ENCODE data around the gene ETV3L.
A peak's percentile ranks its signal among the peaks of the same experiment; 100 is the strongest.

Gene ETV3L

DNA sequence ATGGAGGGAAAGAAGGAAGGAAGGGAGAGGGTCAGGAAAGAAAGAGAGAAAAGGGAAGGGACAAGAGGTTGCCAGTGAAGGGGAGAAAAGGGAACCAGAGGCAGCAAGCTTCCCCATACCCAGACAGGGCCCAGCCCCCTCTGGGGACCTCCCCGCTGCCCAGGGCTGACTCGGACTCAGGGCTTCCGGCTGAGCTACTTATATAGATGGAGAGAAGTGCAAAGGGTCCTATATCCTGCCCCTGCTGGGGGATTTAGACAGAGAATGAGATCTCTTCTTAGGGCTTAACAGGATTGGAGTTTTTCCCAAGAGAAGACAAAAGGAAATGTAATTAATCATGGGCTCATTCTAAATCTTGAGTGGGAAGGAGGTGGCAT lies at the start of gene ETV3L:
ETV3L (minus strand) TSS at position 176 of the 377 bp plus-strand sequence. CDS start 285 bp downstream, outside the sequence.
- no peak for DNase-seq

DNA sequence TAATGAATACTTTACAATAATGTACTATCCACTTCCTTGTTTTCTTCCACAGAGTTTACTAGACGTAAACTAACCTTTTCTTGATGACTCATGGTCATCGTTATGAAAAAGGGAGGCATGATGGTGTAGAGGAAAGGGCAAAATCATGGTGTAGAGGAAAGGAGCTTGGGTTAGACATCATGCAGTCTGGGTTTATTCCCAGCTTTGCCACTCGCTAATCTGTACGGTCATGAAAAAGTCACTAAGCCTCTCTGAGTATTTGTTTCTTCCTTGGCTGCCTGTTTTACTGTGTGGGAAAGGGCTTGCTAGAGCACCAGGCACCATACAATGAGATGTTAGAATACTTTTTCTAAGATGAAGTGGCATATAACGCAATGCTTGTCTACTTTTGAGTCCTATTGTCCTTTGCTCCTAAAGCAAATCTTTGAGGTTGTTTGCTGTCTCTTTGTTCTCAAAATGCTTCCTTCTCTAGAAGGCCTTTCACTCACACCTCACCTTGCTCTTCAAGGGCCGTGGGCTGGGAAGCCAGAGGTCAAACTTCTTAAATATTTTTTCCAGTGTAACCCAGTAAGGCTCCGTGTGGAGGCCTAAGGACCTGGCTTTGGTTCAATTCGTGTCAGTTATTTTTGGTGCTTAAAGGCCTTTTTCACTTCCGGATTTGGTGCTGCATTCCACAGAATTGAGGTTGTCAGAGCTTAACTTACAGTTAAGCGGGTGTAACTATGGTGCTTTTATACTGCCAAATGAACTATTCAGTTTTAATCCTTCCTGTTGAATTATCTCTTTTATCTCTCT lies 48.5 kb upstream of the ETV3L start:
- DNase-seq: no peak

DNA sequence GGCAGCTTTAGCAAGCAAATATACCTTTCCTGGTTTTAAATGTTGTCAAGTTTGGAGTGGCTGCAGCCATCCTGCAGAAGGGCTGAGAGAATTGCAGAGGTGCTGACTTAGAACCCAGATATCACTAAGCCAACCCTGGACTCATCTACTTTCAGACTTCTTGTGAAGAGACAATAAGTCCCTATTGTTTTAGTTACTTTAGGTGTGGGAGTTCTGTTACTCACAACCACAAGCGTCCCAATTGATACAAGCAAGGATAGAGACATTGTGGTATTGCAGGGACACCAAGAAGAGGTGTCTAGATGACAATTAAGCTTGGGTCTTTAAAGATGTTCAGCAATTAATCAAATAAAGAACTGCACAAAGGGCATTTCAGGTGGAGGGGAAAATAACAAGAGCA lies 47.4 kb upstream of the ETV3L start:
- no peak for DNase-seq

DNA sequence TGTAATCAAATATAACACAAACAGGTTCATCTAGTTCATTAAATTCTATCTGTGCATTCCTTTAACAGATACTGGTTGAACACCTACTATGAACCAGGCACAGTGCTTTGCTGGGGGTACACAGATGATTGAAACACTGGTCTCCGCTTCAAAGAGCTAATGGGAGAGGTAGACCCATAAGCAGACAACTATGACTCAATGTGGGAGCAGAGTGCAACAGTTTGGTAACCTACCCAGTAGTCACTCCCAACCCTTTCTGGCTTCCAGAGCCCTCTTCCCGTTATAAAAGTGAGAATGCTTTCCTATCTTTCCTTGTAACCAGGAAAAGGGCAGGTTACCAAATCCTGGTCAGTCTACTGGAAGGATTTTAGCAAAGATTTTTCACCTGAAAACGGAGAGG lies 46.6 kb upstream of the ETV3L start:
- no peak for DNase-seq

DNA sequence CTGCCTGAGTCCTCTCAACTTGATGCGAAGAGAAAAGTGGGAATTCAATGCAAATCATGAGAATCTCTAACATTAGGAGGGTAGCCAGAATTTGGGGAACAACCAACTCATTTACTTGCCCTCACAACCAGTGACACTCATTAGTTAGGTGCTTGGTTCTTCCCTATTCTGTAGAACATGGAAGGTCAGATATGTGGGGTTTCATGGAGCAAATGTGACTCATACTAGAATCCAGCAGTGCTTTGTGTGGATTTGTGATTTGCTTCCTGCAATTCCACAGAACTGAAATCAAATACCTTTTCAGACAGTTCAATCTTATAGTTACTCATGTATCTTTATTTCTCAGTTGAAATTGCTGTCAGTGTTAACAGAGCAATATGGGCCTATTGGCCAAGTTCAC lies 45.5 kb upstream of the ETV3L start:
- DNase-seq: no peak

DNA sequence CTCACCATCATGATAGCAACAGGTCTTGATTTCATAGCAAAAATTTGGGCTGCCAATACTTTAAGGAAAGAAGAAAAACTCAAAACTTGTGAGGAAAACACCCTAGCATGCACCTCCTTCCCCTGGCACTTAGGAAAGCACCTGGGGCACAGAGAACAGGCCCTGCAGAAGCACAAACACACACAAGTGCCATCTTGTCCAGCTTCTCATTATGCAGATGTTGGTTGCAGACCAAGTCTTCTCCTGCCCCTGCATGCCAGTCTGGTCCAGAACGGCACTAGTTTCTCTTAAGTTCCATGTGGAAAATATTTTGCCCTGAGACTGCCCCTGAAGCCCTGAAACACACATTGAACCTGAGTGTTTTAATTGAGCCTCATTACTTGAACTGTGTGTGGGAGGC lies 44.9 kb upstream of the ETV3L start:
- no peak for DNase-seq

DNA sequence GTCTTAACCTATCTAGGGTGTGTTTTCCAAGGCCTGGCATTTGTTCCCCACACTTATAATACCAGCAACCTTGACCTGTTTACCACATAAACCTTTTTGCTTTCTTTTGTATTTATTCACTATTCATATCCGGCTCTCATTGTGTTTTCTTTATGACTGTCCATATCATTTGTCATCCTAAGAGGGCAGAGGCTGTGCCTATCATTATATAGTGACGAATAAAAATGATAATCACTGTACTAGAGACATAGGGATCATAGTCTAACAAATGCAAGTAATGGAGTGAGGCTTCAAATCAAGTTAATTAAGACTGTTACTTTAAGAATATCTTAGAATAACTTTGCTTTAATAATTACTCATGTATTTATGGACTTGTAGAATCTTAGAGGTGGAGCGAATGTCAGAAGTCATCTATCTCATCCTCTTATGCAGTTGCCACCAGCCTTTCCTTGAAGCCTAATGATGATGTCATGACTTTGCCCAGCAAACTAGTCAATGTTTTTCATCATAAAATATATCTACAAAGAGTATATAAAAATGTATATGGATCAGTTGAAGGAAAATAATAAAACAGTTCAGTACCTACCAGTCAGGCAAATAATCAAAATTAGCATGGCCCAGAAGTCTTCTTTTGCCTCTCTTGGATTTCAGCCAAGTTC lies 43.3 kb upstream of the ETV3L start:
- no peak for DNase-seq

DNA sequence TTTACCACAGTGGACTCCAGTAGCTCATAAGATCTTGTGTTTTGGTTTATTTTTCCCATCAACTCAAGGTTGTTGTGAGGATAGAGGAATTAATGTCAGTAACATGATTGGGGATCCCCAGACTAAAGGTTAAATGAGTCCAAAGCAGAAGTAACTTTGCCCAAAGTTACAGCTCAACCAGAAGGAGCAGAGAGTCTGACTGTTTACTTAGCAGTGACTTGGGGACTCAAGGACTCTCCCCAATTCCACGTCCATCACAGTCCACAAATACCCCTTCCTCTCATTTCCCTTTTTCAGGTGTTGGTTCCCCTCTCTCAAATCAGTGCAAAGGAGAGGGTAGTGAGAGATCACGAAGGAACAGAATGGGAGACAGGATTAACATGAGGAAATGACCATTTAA lies 42.6 kb upstream of the ETV3L start:
- DNase-seq: no peak

DNA sequence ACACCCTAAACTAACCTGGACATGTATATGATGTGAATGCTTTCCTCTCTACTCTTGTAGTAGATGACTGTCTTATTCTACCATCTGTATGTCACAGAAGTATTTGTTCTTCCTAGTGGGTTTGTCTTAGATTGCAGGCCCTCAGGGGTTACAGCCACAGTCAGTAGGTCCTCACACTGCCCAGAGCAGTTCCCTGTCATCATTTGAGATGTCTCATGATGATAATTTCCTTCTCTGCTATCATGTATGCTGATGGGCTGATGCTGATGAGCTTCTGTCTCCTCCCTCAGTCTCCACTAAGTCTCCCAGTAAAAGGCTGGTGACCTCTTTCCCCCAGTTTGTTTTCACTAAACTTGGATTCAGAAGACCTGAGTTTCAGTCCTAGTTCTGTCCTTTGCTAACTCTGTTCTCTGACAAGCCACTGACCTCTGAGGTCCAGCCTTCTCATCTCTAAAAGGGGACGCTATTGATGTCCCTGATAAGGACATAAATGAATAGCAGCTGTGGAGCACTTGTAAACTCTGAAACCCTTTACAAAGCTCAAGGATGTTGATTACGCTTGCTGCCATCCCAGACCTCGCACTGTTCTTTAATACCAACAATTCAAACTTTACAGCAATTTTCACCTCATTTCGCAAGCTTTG lies 41.7 kb upstream of the ETV3L start:
- no peak for DNase-seq

DNA sequence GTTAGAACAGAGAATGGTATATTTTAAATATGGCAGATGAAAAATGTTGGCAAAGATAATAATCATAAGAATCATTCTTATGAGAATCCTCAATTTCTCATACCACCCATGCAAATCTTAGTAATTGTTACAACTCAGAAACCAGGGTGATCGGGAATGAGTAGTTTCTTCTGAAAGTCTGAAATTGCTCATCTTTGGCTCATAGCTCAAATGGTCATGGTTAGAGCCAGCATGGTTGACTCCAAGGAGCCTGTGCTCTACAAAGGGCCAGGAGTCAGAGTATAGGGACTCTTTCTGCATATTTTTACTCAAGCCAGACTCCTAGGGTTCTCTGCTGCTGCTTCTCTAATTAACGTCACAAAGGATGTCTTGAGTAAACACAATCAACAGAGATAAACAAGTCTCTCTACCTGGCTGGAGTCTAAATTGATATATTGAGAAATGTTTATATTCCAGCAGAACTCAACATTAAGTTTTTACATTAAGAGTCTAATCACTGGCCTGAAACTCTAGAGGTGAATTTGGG lies 40.5 kb upstream of the ETV3L start:
- DNase-seq: no peak

DNA sequence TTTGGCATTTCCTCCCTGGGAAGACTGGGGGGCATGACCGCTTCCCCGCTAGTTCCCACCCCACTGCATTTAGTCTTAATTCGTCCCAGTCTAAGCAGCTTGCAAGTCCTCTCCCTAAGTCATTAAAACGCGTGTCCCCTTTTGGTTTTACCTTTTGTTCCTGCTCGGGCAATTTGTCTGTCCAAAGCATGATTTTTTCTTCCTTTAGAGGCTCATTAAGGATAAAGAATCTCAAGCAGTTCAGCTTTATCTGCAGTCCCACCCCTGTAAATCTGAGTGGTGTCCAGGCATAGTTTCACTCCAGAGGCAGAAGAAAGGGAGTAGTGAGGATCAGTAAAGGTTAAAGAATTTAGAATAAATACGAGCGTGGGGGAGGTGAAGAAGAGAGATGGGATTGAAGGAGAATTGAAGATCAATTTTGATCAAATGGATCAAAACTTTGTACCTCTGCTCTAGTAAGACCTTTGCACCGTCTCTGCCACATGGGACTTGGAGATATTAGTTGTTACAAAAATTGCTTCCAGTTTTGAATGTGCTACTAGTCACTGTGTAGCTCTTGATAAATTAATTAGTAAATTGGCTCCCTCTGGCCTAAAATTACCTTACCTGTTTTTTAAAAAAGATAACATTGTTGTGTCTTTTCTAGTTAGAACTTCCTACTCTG lies 39.6 kb upstream of the ETV3L start:
- DNase-seq: no peak

DNA sequence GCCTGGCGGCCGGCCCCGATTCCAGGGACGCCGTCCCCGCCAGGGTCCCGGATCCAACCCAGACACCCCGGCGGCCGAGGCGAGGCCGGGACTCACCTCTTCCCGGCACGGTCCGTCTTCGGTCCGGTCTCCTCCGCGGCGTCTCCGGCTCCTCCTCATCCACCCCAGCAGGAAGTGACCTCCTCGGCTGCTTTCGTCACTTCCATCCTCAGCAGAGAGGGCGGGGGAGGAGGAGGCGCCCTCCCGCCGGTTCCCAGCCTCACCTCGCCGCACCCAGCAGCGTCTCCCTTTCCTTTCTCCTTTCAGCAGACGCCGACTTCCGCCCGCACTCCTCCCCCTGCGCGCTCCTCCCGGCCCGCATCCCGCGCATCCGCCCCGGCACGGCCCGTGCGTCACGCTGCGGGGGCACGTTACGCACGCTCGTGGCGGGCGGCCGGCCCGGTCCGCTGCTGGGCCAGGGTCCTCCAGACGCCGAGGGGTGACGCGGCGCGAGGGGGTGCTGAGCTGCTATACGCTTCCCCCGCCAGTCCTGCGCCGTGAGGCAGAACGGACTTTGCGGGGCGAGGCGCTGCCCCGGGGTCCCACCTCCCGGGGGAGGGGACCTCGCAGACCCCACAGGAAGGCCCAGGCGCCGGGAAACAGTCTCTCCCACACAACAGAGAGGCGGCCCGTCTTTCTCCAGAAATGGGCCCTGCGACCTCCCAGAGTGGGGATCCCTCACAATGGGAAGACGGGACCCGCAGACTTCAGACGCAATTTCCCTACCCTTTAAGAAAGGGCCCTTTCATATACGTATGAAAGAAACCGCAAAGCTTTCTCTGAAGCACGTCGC lies 38.8 kb upstream of the ETV3L start, which contains the start of gene ETV3:
ETV3 (minus strand) TSS at position 176 of the 832 bp plus-strand sequence. CDS start 2,043 bp downstream, outside the sequence.
- peak; percentile 82 for DNase-seq

DNA sequence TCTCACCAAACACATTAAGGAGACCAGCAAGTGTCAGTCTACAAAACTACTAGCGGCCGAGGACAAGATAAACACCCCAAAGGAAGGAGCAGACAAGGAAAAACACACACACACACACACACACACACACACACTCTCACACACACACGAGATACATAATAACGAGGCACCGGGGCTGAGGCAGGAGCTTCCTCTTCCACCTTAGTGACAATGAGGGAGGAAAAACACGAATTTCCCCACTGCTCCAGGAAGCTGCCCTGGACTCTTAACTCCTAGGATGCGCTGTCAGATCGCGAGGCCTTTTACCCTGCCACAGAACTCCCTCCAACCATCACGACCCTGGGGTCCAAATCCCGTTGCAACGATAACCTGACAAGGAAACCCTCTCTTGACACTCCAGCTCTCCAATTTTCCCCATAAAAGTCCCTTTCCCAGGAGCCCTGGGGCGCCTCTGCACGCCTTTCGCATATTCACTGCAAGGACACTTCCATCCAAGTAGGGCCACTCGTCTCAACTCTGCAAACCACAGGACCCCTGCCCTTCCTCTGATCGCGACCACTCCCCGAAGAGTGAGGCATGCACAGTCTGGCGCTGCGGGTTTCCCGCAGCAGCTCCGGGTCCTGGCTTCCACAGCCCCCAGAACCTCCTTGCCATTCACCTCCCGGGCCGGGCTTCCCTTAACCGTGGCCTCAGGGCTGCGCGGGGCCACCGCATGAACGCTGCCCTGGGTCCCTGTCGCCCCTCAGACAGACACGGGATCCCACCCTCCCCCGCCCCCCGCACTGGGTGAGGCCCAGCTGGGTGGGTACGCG lies 38.0 kb upstream of the ETV3L start:
- DNase-seq: peak; percentile 15

DNA sequence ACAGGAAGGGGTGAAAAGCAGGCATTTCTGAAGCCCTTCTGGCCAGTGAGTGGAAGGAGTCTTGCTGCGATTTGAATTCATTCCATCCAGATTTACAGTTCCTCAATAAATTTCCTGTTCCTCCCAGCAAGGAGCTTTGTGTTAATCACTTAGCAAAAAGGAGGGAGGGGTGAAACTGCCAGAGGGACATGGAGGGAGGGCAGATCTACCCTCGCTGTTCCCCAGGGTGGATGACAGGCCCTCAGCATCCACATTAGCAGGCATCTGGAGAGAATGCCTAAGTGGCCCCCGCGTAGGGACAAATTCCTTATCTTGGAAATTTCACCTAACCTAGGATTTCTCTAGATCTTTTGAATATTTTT lies 37.4 kb upstream of the ETV3L start:
- no peak for DNase-seq

DNA sequence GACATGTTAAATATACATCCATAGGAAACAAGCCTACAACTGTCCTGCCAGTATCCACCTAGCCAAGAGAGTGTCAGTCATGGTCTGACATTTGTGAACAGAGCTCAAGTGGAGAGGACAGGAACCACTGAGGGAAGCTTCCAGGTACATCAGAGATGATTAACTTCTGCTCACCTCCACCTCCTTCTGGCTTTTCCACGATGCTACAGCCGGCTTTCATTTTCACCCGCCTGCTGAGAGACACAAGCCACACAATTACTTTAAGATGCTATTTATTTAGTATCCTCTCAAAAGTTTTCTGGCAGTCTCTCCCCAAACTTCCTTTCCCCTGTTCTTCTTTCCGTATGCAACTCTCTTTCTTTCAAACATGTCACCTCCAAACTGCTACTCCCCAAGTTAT lies 36.5 kb upstream of the ETV3L start:
- no peak for DNase-seq

DNA sequence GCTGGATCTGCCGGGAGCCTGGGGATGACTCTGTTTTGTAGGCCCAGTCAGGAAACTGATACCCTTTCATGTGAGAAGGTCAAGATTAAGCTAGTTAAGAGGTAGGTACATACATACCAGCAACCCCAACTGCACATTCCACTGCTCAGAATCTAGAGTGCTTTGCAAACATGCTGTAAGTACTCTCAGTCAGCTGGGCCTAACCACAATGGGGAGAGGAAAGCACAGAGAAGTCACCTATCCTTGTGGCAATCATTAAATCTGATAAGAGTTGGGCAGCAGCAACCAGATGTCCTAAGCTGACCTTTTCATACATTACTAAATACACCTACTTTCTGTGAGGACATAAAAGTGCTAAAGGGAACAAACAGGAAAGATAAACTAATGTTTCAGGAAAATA lies 36.0 kb upstream of the ETV3L start:
- DNase-seq: no peak

DNA sequence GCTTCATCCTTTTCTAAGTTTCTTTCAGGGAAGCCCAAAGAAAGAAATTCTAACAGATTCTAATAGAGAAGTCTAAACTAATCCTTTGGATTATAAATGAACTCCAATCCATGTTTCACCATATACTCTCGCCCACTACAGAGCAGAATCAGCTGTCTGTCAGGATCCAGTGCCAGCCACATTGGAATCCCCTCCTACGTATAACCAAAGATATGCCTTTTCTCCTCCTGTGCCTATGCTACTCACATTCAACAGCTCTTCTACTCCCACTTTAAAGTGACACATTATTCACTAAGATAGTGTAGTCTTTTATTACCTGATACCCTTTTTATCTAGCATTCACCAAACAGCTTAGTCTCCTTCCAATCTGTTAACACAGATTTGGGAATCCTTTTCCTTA lies 35.5 kb upstream of the ETV3L start:
- DNase-seq: no peak

DNA sequence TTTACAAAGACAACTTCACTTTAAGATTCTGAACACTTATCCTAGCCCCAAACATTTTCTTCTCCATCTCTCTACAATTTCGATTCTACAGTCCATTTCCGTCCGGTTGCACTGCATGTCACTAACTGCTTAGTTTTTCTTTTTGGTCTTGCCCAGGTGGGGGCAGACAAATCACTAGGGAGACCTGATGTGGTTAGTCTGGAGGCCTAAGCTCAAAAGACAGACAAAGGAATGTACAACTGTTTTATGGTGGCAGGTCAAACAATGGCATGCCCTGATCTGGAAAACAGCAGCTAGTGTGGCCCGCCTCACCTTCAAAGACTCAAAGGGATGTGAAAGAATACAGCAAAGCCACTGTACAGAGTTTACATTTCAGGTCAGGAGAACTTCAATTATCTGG lies 34.8 kb upstream of the ETV3L start:
- no peak for DNase-seq

DNA sequence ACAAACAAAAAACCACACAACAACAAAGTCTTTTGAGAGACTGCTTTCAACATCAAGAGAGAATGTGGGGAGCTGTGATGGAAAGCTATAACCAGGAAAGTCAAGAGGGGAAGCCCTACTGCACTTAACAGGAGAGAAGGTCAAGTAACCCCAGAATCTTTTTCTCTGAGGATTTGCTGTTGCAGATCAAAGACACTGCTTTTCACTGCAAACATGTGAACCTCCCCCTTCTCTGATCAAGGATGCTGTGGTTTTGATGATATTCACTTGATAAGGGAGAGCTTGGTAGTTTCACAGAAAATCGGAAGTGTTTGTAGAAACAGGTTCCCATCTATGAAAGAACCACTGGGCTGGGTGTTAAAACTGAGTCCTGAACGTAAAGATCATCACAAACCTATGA lies 33.8 kb upstream of the ETV3L start:
- DNase-seq: no peak

DNA sequence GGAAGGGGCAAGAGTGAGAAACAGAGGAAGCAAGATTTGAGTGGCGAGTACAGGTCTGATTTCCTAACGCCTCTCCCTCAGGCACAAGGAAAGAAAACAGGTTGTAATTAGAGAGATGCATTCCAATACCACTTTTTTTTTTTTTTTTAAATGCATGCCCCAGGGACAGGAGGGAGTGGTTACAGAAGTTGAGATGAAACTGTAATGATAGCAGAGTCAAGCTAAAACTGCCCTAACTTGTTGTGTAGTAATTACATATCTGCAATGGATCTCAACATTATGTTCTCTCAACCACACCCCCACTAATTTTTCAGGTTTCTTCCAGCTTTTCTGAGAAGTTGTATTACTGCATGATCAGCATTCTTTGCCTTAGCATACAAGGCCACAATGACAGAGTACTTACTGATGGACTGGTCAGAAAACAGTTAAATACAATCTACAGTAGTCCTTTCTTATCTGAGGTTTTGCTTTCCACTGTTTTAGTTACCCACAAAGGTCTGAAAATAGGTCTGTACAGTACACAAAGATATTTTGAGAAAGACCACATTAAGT lies 33.1 kb upstream of the ETV3L start:
- DNase-seq: no peak

DNA sequence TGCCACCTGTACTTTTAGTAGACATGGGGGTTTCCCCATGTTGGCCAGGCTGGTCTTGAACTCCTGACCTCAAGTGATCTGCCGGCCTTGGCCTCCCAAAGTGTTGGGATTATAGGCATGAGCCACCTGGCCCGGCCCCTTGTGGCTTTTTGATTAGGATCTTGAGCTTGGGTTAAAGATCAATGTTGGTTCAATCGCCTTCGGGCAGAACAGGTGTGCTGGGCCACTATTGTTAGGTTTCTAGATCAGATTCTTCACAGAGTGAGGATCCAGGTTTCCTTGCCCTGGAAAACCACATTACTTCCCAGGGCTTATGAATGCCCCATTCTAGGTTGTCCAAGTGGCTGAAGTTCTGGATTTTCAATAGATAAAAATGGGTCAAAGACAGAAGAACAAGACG lies 32.5 kb upstream of the ETV3L start:
- no peak for DNase-seq
